Astrocyte (in vitro differentiated cells and primary cell): ENCODE data around the gene TRIB2.

Experiments used
- EZH2 ChIP-seq: IDR thresholded peaks from 2 replicates; pipeline ENCODE4 v1.6.1; 2012; ENCODE audit warnings: mild to moderate bottlenecking, low read length, inconsistent platforms; ENCODE audit not compliant: insufficient read depth
- TF ChIP-seq, protein P1 (sequence below): IDR thresholded peaks from 2 replicates; pipeline ENCODE4 v1.5.1; 2011; ENCODE audit warnings: low read depth, mild to moderate bottlenecking, inconsistent platforms, low read length, moderate library complexity; ENCODE audit not compliant: insufficient read depth

DNA sequence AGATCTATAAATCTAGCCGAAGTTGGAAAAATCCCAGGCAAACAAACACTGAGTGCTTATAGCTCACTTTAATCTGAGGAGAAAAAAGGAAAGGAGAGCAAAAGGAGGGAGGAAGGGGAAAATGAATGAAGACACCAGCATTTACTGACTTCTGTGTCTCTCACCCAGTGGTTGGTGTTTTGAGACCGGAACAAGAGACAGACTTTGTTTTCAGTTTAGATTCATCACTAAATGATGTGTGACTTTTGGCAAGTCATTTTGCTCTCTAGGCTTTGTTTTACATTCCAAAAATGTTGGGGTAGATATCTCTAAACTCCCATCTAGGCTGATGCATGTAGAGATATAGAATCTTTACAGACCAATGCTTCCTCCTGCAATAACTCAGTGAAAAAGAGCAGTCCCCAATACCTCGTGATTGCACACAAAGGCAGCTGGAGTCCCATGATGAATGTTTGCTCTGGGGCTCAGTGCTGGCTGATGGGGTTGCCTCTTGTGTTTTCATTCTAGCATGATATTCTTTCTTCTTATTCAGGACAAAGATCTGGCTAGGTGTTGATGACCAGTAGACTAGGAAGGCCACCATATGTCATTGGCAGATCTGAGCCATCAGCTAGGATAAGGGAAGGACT is 51.4 kb downstream of the TRIB2 start:
- TF ChIP-seq, protein P1, sequence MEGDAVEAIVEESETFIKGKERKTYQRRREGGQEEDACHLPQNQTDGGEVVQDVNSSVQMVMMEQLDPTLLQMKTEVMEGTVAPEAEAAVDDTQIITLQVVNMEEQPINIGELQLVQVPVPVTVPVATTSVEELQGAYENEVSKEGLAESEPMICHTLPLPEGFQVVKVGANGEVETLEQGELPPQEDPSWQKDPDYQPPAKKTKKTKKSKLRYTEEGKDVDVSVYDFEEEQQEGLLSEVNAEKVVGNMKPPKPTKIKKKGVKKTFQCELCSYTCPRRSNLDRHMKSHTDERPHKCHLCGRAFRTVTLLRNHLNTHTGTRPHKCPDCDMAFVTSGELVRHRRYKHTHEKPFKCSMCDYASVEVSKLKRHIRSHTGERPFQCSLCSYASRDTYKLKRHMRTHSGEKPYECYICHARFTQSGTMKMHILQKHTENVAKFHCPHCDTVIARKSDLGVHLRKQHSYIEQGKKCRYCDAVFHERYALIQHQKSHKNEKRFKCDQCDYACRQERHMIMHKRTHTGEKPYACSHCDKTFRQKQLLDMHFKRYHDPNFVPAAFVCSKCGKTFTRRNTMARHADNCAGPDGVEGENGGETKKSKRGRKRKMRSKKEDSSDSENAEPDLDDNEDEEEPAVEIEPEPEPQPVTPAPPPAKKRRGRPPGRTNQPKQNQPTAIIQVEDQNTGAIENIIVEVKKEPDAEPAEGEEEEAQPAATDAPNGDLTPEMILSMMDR: no peak
- no peak for TF ChIP-seq EZH2
